Central memory CD8-positive, alpha-beta T cell (primary cell): ENCODE data around the gene MED13L.

Experiments
- ATAC-seq: fragments of 150-1000 bp; cut with Tn5 transposase; replicated peaks from 2 replicates; pipeline ENCODE4 v1.10.0; 2022; ENCODE audit warnings: mild to moderate bottlenecking, moderate FRiP score, moderate number of reproducible peaks; ENCODE audit not compliant: poor library complexity, severe bottlenecking; ENCODE audit errors: extremely low read depth
- DNase-seq, 2 donors: peaks; one replicate each; pipeline ENCODE4 v3.0.0; 2021; ENCODE audit warnings: low spot score in 2 of 2
- H3K27ac Mint-ChIP-seq: one replicate; pipeline ENCODE4 v1.8.0; 2022; ENCODE audit warnings: low read depth, mild to moderate bottlenecking, moderate library complexity, mixed read lengths
- H3K27me3 Mint-ChIP-seq: one replicate; pipeline ENCODE4 v1.8.0; 2022; ENCODE audit warnings: mixed read lengths
- H3K36me3 Mint-ChIP-seq: one replicate; pipeline ENCODE4 v1.8.0; 2022; ENCODE audit warnings: mild to moderate bottlenecking, moderate library complexity, mixed read lengths; ENCODE audit not compliant: insufficient read depth
- H3K4me1 Mint-ChIP-seq: one replicate; pipeline ENCODE4 v1.8.0; 2022; ENCODE audit warnings: mixed read lengths
- H3K4me3 Mint-ChIP-seq: one replicate; pipeline ENCODE4 v1.8.0; 2022; ENCODE audit warnings: mild to moderate bottlenecking, moderate library complexity, mixed read lengths
- H3K9me3 Mint-ChIP-seq: one replicate; pipeline ENCODE4 v1.8.0; 2022; ENCODE audit warnings: mixed read lengths

Gene MED13L

GRCh38 chr12:115968211-115968610 lies 309.3 kb downstream of the MED13L start:
- no peak for ATAC-seq
- Mint-ChIP-seq H3K4me3 (no peak overlapping the region), H3K27ac (peak overlapping the region; percentile 41), H3K9me3 (no peaks in the 10 kb centered on the region), H3K4me1 (no peaks in the 10 kb centered on the region), H3K36me3 (peaks cover 73% of the 10 kb centered on the region), H3K27me3 (no peaks in the 10 kb centered on the region)
- no peak for DNase-seq

- H3K9me3 Mint-ChIP-seq: no peaks in the 10 kb centered on the region
- H3K36me3 Mint-ChIP-seq: peaks cover 75% of the 10 kb centered on the region
- no peaks in the 10 kb centered on the region for H3K4me1 Mint-ChIP-seq
- DNase-seq (no peak), ATAC-seq (no peak)
- H3K27me3 Mint-ChIP-seq: no peaks in the 10 kb centered on the region
- H3K27ac Mint-ChIP-seq: no peak overlapping the region
- H3K4me3 Mint-ChIP-seq: no peak overlapping the region
Measured at GRCh38 chr12:115966376-115966775, 311.1 kb downstream of the MED13L start.

- peaks cover 75% of the 10 kb centered on the region for H3K36me3 Mint-ChIP-seq
Measured at GRCh38 chr12:115964626-115965025, 312.9 kb downstream of the MED13L start.

GRCh38 chr12:115964214-115964613 lies 313.3 kb downstream of the MED13L start:
- Mint-ChIP-seq H3K27me3 (no peaks in the 10 kb centered on the region), H3K36me3 (peaks cover 75% of the 10 kb centered on the region), H3K27ac (no peak overlapping the region), H3K9me3 (no peaks in the 10 kb centered on the region), H3K4me1 (peaks cover 4% of the 10 kb centered on the region), H3K4me3 (no peak overlapping the region)
- DNase-seq: no peak
- ATAC-seq: no peak

More at GRCh38 chr12:115964626-115965025, 312.9 kb downstream of the MED13L start:
- no peaks in the 10 kb centered on the region for H3K27me3 Mint-ChIP-seq
- no peak overlapping the region for H3K4me3 Mint-ChIP-seq
- no peak overlapping the region for H3K27ac Mint-ChIP-seq
- DNase-seq: no peak
- ATAC-seq: no peak
- no peaks in the 10 kb centered on the region for H3K9me3 Mint-ChIP-seq
- peaks cover 4% of the 10 kb centered on the region for H3K4me1 Mint-ChIP-seq

- Mint-ChIP-seq H3K4me3 (no peak overlapping the region), H3K4me1 (peaks cover 4% of the 10 kb centered on the region), H3K27ac (no peak overlapping the region), H3K36me3 (peaks cover 68% of the 10 kb centered on the region), H3K9me3 (no peaks in the 10 kb centered on the region), H3K27me3 (no peaks in the 10 kb centered on the region)
- ATAC-seq (no peak), DNase-seq (no peak)
Measured at GRCh38 chr12:115962216-115962615, 315.3 kb downstream of the MED13L start.

- Mint-ChIP-seq H3K9me3 (no peaks in the 10 kb centered on the region), H3K27me3 (no peaks in the 10 kb centered on the region), H3K27ac (no peak overlapping the region), H3K36me3 (peaks cover 60% of the 10 kb centered on the region), H3K4me1 (peaks cover 4% of the 10 kb centered on the region), H3K4me3 (no peak overlapping the region)
- DNase-seq: no peak
- ATAC-seq: no peak
Measured at GRCh38 chr12:115960868-115961802, 316.4 kb downstream of the MED13L start.

GRCh38 chr12:115957686-115958290 lies 319.7 kb downstream of the MED13L start:
- Mint-ChIP-seq H3K27ac (no peak overlapping the region), H3K9me3 (no peaks in the 10 kb centered on the region), H3K4me3 (no peak overlapping the region), H3K27me3 (no peaks in the 10 kb centered on the region), H3K4me1 (peaks cover 4% of the 10 kb centered on the region), H3K36me3 (peaks cover 31% of the 10 kb centered on the region)
- no peak for DNase-seq
- no peak for ATAC-seq

- peaks cover 4% of the 10 kb centered on the region for H3K4me1 Mint-ChIP-seq
- DNase-seq (no peak), ATAC-seq (no peak)
- H3K36me3 Mint-ChIP-seq: peaks cover 29% of the 10 kb centered on the region
- no peaks in the 10 kb centered on the region for H3K9me3 Mint-ChIP-seq
- H3K27me3 Mint-ChIP-seq: no peaks in the 10 kb centered on the region
- no peak overlapping the region for H3K4me3 Mint-ChIP-seq
- H3K27ac Mint-ChIP-seq: no peak overlapping the region
Measured at GRCh38 chr12:115956659-115957058, 320.8 kb downstream of the MED13L start.

- Mint-ChIP-seq H3K4me1 (peaks cover 4% of the 10 kb centered on the region), H3K4me3 (no peak overlapping the region), H3K9me3 (no peaks in the 10 kb centered on the region), H3K27ac (no peak overlapping the region), H3K27me3 (no peaks in the 10 kb centered on the region), H3K36me3 (peaks cover 25% of the 10 kb centered on the region)
- DNase-seq (no peak), ATAC-seq (no peak)
Measured at GRCh38 chr12:115956236-115956635, 321.3 kb downstream of the MED13L start.

- H3K27ac Mint-ChIP-seq: no peak overlapping the region
- H3K4me3 Mint-ChIP-seq: no peak overlapping the region
- no peaks in the 10 kb centered on the region for H3K27me3 Mint-ChIP-seq
- ATAC-seq (no peak), DNase-seq (no peak)
- peaks cover 20% of the 10 kb centered on the region for H3K36me3 Mint-ChIP-seq
- no peaks in the 10 kb centered on the region for H3K9me3 Mint-ChIP-seq
- H3K4me1 Mint-ChIP-seq: no peaks in the 10 kb centered on the region
Measured at GRCh38 chr12:115953450-115953849, 324.0 kb downstream of the MED13L start.

- DNase-seq (no peak), ATAC-seq (no peak)
- Mint-ChIP-seq H3K27me3 (no peaks in the 10 kb centered on the region), H3K4me1 (no peaks in the 10 kb centered on the region), H3K9me3 (no peaks in the 10 kb centered on the region), H3K27ac (no peak overlapping the region), H3K4me3 (no peak overlapping the region), H3K36me3 (peaks cover 23% of the 10 kb centered on the region)
Measured at GRCh38 chr12:115953031-115953430, 324.5 kb downstream of the MED13L start.

- Mint-ChIP-seq H3K27ac (no peak overlapping the region), H3K9me3 (no peaks in the 10 kb centered on the region), H3K36me3 (peaks cover 20% of the 10 kb centered on the region), H3K27me3 (no peaks in the 10 kb centered on the region), H3K4me3 (no peak overlapping the region), H3K4me1 (no peaks in the 10 kb centered on the region)
- ATAC-seq (no peak), DNase-seq (no peak)
Measured at GRCh38 chr12:115950959-115951358, 326.5 kb downstream of the MED13L start.

GRCh38 chr12:115949675-115950074 lies 327.8 kb downstream of the MED13L start:
- H3K36me3 Mint-ChIP-seq: peaks cover 24% of the 10 kb centered on the region
- ATAC-seq: no peak
- H3K4me3 Mint-ChIP-seq: no peak overlapping the region
- no peaks in the 10 kb centered on the region for H3K9me3 Mint-ChIP-seq
- H3K27me3 Mint-ChIP-seq: no peaks in the 10 kb centered on the region
- no peaks in the 10 kb centered on the region for H3K4me1 Mint-ChIP-seq
- no peak overlapping the region for H3K27ac Mint-ChIP-seq
- DNase-seq: no peak
